ENCODE data around the gene TADA1. TPM values are rescaled to one million over a fixed set of nuclear protein-coding genes. Genes with fewer than 3 reads are reported as not detected.

Gene TADA1
- total and polyA plus RNA-seq, 8 donors = 5.4 to 43.8 (median 7.6) TPM

DNA sequence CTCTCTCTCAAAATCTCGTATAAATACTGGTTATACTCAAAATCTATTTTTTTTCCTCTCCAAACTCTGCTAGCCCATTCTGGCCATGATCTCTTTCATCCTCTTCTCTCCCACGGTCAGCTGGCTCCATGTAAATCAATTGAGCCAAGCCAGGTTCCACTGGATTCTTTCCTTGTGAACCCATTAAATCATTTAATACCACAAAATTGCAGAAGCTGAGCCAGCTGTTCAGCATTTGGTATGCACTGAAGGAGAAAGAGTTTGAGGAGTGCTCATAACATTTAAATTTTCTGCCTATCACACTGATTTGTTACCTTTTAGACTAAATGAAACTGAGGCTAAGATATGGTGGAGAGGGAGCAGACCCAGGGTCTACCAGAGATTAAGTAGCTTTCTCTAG lies 29.1 kb upstream of the TADA1 start:
- intact Hi-C loops (cut with DNase I; ENCODE audit: low total_unique reads) = loop anchor here (5.0 kb wide), 1 partner anchor 152 kb away; no protein-coding TSS in a partner anchor

DNA sequence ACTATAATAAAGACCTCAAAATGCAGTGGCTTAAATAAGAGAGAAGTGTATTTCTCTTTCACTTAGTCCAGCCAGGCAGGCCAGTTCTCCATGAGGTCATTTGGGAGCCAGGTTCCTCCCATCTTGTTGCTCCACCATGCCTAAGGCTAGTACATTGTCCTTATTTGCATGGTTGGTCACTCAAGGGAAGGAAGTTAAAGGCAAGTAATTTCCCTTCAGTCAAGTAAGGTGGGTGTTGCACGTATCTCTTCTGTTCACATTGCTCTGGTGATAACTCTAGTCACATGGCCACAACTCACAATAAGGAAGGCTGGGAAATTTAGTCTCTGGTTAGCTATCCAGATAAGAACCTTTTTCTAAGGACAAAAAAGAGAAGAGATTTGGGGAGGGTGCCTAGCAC lies 27.2 kb upstream of the TADA1 start:
- intact Hi-C loops (cut with DNase I; ENCODE audit: low total_unique reads) = no loop called here
- no peak overlapping the region for H3K27ac ChIP-seq
- no peak for DNase-seq

More for the DNA sequence above, 29.1 kb upstream of the TADA1 start:
- DNase-seq = peak in 1 of 2 donors; percentile 26
- TF ChIP-seq POLR2A (IDR thresholded peaks at IDR 0.05) (no peak), POLR2AphosphoS5 (IDR thresholded peaks at IDR 0.05) (no peak), EP300 (IDR thresholded peaks at IDR 0.05) (no peak), CTCF (IDR thresholded peaks at IDR 0.05) (no peak)
- no peak overlapping the region for H3K4me3 ChIP-seq
- H3K4me1 ChIP-seq = peaks cover 0 to 6% (median 0%) of the 10 kb centered on the region in 4 donors
- H3K36me3 ChIP-seq = no peaks in the 10 kb centered on the region
- WGBS, 5 donors = 52 to 82% (median 73%) methylated on average over 2 of the region's 2 CpGs
- no peaks in the 10 kb centered on the region for H3K27me3 ChIP-seq
- no peaks in the 10 kb centered on the region for H3K9me3 ChIP-seq
- no peak overlapping the region for H3K27ac ChIP-seq

DNA sequence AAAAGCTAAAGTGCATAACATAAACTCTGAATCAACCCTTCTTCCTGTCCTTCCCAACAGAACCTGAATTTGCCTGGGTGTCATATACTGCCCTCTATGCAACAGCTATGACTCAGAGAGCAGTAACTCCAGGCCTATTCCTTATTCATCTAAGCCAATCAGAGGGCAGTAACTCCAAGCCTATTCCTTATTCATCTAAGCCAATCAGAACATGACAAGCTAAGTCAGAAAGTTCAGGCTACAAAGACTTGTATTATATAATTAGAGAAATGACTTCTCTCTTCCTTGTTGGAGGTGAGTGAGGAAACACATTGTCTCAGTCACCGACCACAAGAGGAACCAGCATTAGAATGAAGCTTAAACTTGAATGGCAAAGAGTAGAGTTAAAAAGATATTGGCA lies 26.2 kb upstream of the TADA1 start:
- DNase-seq = no peak
- H3K36me3 ChIP-seq = no peaks in the 10 kb centered on the region
- no peak overlapping the region for H3K4me3 ChIP-seq
- peaks cover 0 to 8% (median 4%) of the 10 kb centered on the region in 4 donors for H3K9me3 ChIP-seq
- H3K4me1 ChIP-seq = peaks cover 0 to 6% (median 0%) of the 10 kb centered on the region in 4 donors
- no peaks in the 10 kb centered on the region for H3K27me3 ChIP-seq
- intact Hi-C loops (cut with DNase I; ENCODE audit: low total_unique reads) = no loop called here
- WGBS, 5 donors = 65 to 97% (median 79%) methylated on average over 1 of the region's 1 CpG
- H3K27ac ChIP-seq = no peak overlapping the region
- TF ChIP-seq POLR2A (IDR thresholded peaks at IDR 0.05) = no peak
- no peak for TF ChIP-seq EP300 (IDR thresholded peaks at IDR 0.05)
- TF ChIP-seq CTCF (IDR thresholded peaks at IDR 0.05) = no peak
- TF ChIP-seq POLR2AphosphoS5 (IDR thresholded peaks at IDR 0.05) = no peak

More for the DNA sequence above, 27.2 kb upstream of the TADA1 start:
- H3K36me3 ChIP-seq = no peaks in the 10 kb centered on the region
- H3K9me3 ChIP-seq = no peaks in the 10 kb centered on the region
- H3K27me3 ChIP-seq = no peaks in the 10 kb centered on the region
- TF ChIP-seq CTCF (IDR thresholded peaks at IDR 0.05) = no peak
- no peak for TF ChIP-seq POLR2A (IDR thresholded peaks at IDR 0.05)
- no peak for TF ChIP-seq EP300 (IDR thresholded peaks at IDR 0.05)
- no peak for TF ChIP-seq POLR2AphosphoS5 (IDR thresholded peaks at IDR 0.05)
- peaks cover 0 to 6% (median 0%) of the 10 kb centered on the region in 4 donors for H3K4me1 ChIP-seq
- no peak overlapping the region for H3K4me3 ChIP-seq
- 41 to 63% (median 48%) methylated on average over 1 of the region's 1 CpG for WGBS, 5 donors

GRCh38 chr1:166900987-166901386 lies 24.9 kb upstream of the TADA1 start:
- WGBS, 5 donors = 26 to 51% (median 32%) methylated on average over 4 of the region's 4 CpGs

More at GRCh38 chr1:166900987-166901386, 24.9 kb upstream of the TADA1 start:
- intact Hi-C loops (cut with DNase I; ENCODE audit: low total_unique reads) = no loop called here
- Histone ChIP-seq H3K27me3 (no peaks in the 10 kb centered on the region), H3K9me3 (peaks cover 0 to 14% (median 4%) of the 10 kb centered on the region in 4 donors), H3K27ac (no peak overlapping the region), H3K4me1 (peaks cover 0 to 4% (median 0%) of the 10 kb centered on the region in 4 donors), H3K4me3 (no peak overlapping the region), H3K36me3 (no peaks in the 10 kb centered on the region)
- TF ChIP-seq POLR2AphosphoS5 (IDR thresholded peaks at IDR 0.05) (no peak), POLR2A (IDR thresholded peaks at IDR 0.05) (no peak), EP300 (IDR thresholded peaks at IDR 0.05) (no peak), CTCF (IDR thresholded peaks at IDR 0.05) (no peak)
- no peak for DNase-seq

All from stomach (tissue), 9 donors.